D721Med (cell line): ENCODE measurements around the gene FGB.

Source experiments
- DNase-seq: peaks from one replicate; pipeline ENCODE4 v3.0.0; 2011; ENCODE audit warnings: low spot score; ENCODE audit not compliant: insufficient read length
- FAIRE-seq: peaks from 2 replicates; lab custom pipeline; 2011; peaks lifted over from hg19 to GRCh38; lab: Jason Lieb, UNC
- CTCF ChIP-seq: IDR thresholded peaks from 2 replicates; pipeline ENCODE4 v1.5.1; 2012; ENCODE audit warnings: mild to moderate bottlenecking, control low read depth; ENCODE audit not compliant: insufficient read depth; ENCODE audit errors: missing control alignments

FGB gene

GRCh38 chr4:154618708-154619315 lies 56.0 kb downstream of the FGB start:
- DNase-seq (no peak), FAIRE-seq (no peak)
- TF ChIP-seq CTCF = peak; percentile 60

- FAIRE-seq = no peak
- no peak for DNase-seq
- TF ChIP-seq CTCF = no peak
These were observed 57.3 kb downstream of the FGB start for GRCh38 chr4:154620111-154620510.
